ENCODE data around the gene RPS19. TPM values are rescaled to one million over a fixed set of nuclear protein-coding genes. Genes with fewer than 3 reads are reported as not detected.

The RPS19 gene
- total RNA-seq, 1 donor from 2014 or later = 1,736 TPM

GRCh38 chr19:41920882-41921576, 61.0 kb downstream of the RPS19 start:
- H3K27me3 ChIP-seq (ENCODE audit: low read depth) = peaks cover 76% of the 10 kb centered on the region
- H3K9me3 ChIP-seq = no peaks in the 10 kb centered on the region
- no peak for DNase-seq
- H3K4me1 ChIP-seq = no peaks in the 10 kb centered on the region
- no peak overlapping the region for H3K27ac ChIP-seq
- TF ChIP-seq CTCF (IDR thresholded peaks at IDR 0.05) = no peak
- intact Hi-C loops (cut with DNase I) = no loop called here
- H3K36me3 ChIP-seq = no peaks in the 10 kb centered on the region
- ATAC-seq = no peak
- no peak overlapping the region for H3K4me3 ChIP-seq

- Histone ChIP-seq H3K27ac (no peak overlapping the region), H3K9me3 (no peaks in the 10 kb centered on the region), H3K36me3 (no peaks in the 10 kb centered on the region), H3K4me3 (no peak overlapping the region), H3K27me3 (ENCODE audit: low read depth) (peaks cover 77% of the 10 kb centered on the region), H3K4me1 (no peaks in the 10 kb centered on the region)
- intact Hi-C loops (cut with DNase I) = no loop called here
- ATAC-seq (no peak), DNase-seq (no peak)
- no peak for TF ChIP-seq CTCF (IDR thresholded peaks at IDR 0.05)
Observed at GRCh38 chr19:41921577-41922576, 61.8 kb downstream of the RPS19 start.

Small RNAs within 50 kb of the gene (microRNA-seq; reads per million reads assigned to microRNA genes)
- not detected for gene MIR6797 (ENCODE audit: borderline number of aligned reads)

Other genes starting within 250 kb of the RPS19 start
- gene CEACAM4, start 233.2 kb upstream of the RPS19 start, total RNA-seq = 5.6 TPM
- gene CEACAM7, start 172.0 kb upstream of the RPS19 start, total RNA-seq = not detected
- gene CEACAM5, start 151.6 kb upstream of the RPS19 start, total RNA-seq = 99.7 TPM
- gene CEACAM6, start 104.7 kb upstream of the RPS19 start, total RNA-seq = 369 TPM
- 4.3 TPM for gene CEACAM3, start 63.7 kb upstream of the RPS19 start, total RNA-seq
- gene LYPD4, start 15.6 kb upstream of the RPS19 start, total RNA-seq = not detected
- gene DMRTC2, start 15.2 kb upstream of the RPS19 start, total RNA-seq = not detected
- 1.2 TPM for gene CD79A, start 17.0 kb downstream of the RPS19 start, total RNA-seq
- gene ARHGEF1, start 22.9 kb downstream of the RPS19 start, total RNA-seq = 206 TPM
- gene ERFL, start 68.2 kb downstream of the RPS19 start, total RNA-seq = 0.41 TPM
- 132 TPM for gene RABAC1, start 99.1 kb downstream of the RPS19 start, total RNA-seq
- 0.97 TPM for gene ATP1A3, start 134.0 kb downstream of the RPS19 start, total RNA-seq
- gene GRIK5, start 210.0 kb downstream of the RPS19 start, total RNA-seq = 0.41 TPM
- 11.8 TPM for gene ZNF574, start 215.9 kb downstream of the RPS19 start, total RNA-seq